ENCODE measurements around the gene ZBTB48. TPM values are rescaled to one million over a fixed set of nuclear protein-coding genes. Genes with fewer than 3 reads are reported as not detected.

Gene ZBTB48
- total and polyA plus RNA-seq, 4 donors, result 8.3 to 18.1 (median 13.1) TPM

DNA sequence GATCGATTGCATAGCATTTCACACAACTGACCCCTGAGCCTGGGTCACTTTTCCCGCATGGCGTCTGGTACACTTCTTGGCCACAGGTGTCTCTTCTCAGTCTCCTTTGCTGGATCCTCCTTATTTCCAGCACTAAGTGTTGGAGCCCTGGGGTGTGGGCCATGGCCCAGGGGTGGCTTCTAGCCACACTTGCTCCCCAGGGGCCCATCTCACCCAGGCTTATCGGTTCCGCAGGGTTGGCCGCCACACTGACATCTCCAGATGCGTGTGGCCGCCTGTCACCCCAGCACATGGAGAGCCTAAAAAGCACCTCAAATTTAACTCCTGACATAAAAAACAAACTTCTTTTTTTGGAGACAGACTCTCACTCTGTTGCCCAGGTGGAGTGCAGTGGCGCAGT, 47.2 kb downstream of the ZBTB48 start:
- TF ChIP-seq MAX (IDR thresholded peaks at IDR 0.05) (no peak), RXRA (IDR thresholded peaks at IDR 0.05) (no peak), HNF4G (IDR thresholded peaks at IDR 0.05) (no peak)
- H3K9ac ChIP-seq (ENCODE audit: low read depth in 1 of 2, low read length in 2 of 2), result no peak overlapping the region
- DNase-seq (ENCODE audit: low spot score), result no peak
- WGBS, result 96% methylated on average over 9 of the region's 9 CpGs
- H3K9me3 ChIP-seq (ENCODE audit: control insufficient read depth in 4 of 4, low read length in 3 of 4), result no peaks in the 10 kb centered on the region
- no peak overlapping the region for H3K27ac ChIP-seq (ENCODE audit: low read depth in 1 of 2, low read length in 2 of 2)
- H3K27me3 ChIP-seq (ENCODE audit: control insufficient read depth in 4 of 4, insufficient read depth in 4 of 4, low read length in 3 of 4), result no peaks in the 10 kb centered on the region
- H3K36me3 ChIP-seq (ENCODE audit: control insufficient read depth in 4 of 4, insufficient read depth in 3 of 4, low read depth in 1 of 4, low read length in 3 of 4), result peaks cover 0 to 21% (median 8%) of the 10 kb centered on the region in 4 donors
- no peak overlapping the region for H3K4me3 ChIP-seq (ENCODE audit: low read depth in 1 of 3, low read length in 3 of 3)
- peaks cover 6 to 44% (median 32%) of the 10 kb centered on the region in 4 donors for H3K4me1 ChIP-seq (ENCODE audit: control insufficient read depth in 4 of 4, insufficient read depth in 4 of 4, low read length in 3 of 4)

DNA sequence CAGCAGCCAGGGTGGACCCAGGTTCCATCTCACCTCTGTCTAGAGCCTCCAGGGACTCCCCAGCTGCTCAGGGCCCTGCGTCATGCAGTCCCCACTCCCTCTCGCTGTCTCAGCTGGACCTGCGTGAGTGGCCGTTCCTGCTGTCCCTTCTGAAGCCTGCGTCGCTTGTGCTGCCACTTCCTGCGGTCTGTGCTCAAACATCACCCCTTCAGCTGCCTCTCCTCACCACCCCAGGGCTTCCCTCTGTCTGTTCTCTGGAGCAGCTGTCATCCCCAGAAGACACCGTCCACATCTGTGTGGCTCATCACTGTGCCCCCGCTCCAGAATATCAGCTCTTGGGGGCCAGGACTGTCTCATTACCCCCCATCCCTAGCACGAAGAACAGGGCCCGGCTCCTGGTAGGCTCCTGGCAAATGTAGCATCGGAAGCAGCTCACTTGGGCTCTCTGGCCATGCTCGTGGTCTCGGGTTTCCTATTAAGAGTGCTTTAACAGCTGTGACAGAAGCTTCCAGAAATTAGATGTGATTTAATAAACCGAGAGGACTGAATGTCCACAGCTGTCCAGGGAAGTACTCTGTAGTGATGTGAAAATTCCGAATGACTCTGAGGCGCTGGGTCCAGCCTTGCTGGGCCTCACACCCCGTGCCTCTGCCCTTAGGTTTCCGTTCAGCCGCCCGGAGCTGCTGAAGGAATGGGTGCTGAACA, 48.2 kb downstream of the ZBTB48 start:
- H3K36me3 ChIP-seq (ENCODE audit: control insufficient read depth in 4 of 4, insufficient read depth in 3 of 4, low read depth in 1 of 4, low read length in 3 of 4), result peaks cover 0 to 30% (median 15%) of the 10 kb centered on the region in 4 donors
- no peaks in the 10 kb centered on the region for H3K27me3 ChIP-seq (ENCODE audit: control insufficient read depth in 4 of 4, insufficient read depth in 4 of 4, low read length in 3 of 4)
- TF ChIP-seq RXRA (IDR thresholded peaks at IDR 0.05), result no peak
- no peak for TF ChIP-seq MAX (IDR thresholded peaks at IDR 0.05)
- no peak for TF ChIP-seq CTCF (IDR thresholded peaks at IDR 0.05; ENCODE audit: low read depth, low read length, missing input control)
- TF ChIP-seq NR2F2 (IDR thresholded peaks at IDR 0.05), result no peak
- no peak for TF ChIP-seq ZBTB33 (IDR thresholded peaks at IDR 0.05)
- no peak for TF ChIP-seq RAD21 (IDR thresholded peaks at IDR 0.05)
- TF ChIP-seq, protein P1, sequence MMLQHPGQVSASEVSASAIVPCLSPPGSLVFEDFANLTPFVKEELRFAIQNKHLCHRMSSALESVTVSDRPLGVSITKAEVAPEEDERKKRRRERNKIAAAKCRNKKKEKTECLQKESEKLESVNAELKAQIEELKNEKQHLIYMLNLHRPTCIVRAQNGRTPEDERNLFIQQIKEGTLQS (IDR thresholded peaks at IDR 0.05), result no peak
- TF ChIP-seq EGR1 (IDR thresholded peaks at IDR 0.05; ENCODE audit: low read depth in 2 of 2), result no peak
- TF ChIP-seq TAF1 (conservative IDR thresholded peaks at IDR 0.05), result no peak
- TF ChIP-seq JUND (IDR thresholded peaks at IDR 0.05), result no peak
- TF ChIP-seq, protein P2, sequence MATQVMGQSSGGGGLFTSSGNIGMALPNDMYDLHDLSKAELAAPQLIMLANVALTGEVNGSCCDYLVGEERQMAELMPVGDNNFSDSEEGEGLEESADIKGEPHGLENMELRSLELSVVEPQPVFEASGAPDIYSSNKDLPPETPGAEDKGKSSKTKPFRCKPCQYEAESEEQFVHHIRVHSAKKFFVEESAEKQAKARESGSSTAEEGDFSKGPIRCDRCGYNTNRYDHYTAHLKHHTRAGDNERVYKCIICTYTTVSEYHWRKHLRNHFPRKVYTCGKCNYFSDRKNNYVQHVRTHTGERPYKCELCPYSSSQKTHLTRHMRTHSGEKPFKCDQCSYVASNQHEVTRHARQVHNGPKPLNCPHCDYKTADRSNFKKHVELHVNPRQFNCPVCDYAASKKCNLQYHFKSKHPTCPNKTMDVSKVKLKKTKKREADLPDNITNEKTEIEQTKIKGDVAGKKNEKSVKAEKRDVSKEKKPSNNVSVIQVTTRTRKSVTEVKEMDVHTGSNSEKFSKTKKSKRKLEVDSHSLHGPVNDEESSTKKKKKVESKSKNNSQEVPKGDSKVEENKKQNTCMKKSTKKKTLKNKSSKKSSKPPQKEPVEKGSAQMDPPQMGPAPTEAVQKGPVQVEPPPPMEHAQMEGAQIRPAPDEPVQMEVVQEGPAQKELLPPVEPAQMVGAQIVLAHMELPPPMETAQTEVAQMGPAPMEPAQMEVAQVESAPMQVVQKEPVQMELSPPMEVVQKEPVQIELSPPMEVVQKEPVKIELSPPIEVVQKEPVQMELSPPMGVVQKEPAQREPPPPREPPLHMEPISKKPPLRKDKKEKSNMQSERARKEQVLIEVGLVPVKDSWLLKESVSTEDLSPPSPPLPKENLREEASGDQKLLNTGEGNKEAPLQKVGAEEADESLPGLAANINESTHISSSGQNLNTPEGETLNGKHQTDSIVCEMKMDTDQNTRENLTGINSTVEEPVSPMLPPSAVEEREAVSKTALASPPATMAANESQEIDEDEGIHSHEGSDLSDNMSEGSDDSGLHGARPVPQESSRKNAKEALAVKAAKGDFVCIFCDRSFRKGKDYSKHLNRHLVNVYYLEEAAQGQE (IDR thresholded peaks at IDR 0.05), result no peak
- no peak for TF ChIP-seq YY1 (IDR thresholded peaks at IDR 0.05)
- no peak for TF ChIP-seq HNF4G (IDR thresholded peaks at IDR 0.05)
- TF ChIP-seq SP1 (IDR thresholded peaks at IDR 0.05), result no peak
- TF ChIP-seq GABPA (IDR thresholded peaks at IDR 0.05 in 1 of 2, conservative IDR thresholded peaks at IDR 0.05 in 1 of 2), result no peak
- no peak for TF ChIP-seq FOXA1 (IDR thresholded peaks at IDR 0.05)
- no peak for TF ChIP-seq HNF4A (conservative IDR thresholded peaks at IDR 0.05)
- TF ChIP-seq FOXA2 (IDR thresholded peaks at IDR 0.05), result no peak
- H3K9me3 ChIP-seq (ENCODE audit: control insufficient read depth in 4 of 4, low read length in 3 of 4), result no peaks in the 10 kb centered on the region
- no peak overlapping the region for H3K9ac ChIP-seq (ENCODE audit: low read depth in 1 of 2, low read length in 2 of 2)
- DNase-seq (ENCODE audit: low spot score), result no peak
- H3K4me3 ChIP-seq (ENCODE audit: low read depth in 1 of 3, low read length in 3 of 3), result no peak overlapping the region
- H3K4me1 ChIP-seq (ENCODE audit: control insufficient read depth in 4 of 4, insufficient read depth in 4 of 4, low read length in 3 of 4), result peaks cover under 1 to 34% (median 22%) of the 10 kb centered on the region in 4 donors
- WGBS, result 94% methylated on average over 21 of the region's 21 CpGs
- H3K27ac ChIP-seq (ENCODE audit: low read depth in 1 of 2, low read length in 2 of 2), result no peak overlapping the region
